ENCODE results near the gene LAMC3. TPM values are rescaled to one million over a fixed set of nuclear protein-coding genes. Genes with fewer than 3 reads are reported as not detected.

Gene LAMC3
- total RNA-seq, 4 donors from 2014 or later, result 0.82 to 6.6 (median 3.9) TPM

GRCh38 chr9:131117121-131117761, 108.3 kb downstream of the LAMC3 start:
- no peak for TF ChIP-seq EP300 (IDR thresholded peaks at IDR 0.05; ENCODE audit: low read depth)
- no peak for TF ChIP-seq CTCF (IDR thresholded peaks at IDR 0.05)
- TF ChIP-seq POLR2AphosphoS5 (IDR thresholded peaks at IDR 0.05), result no peak
- TF ChIP-seq POLR2A (IDR thresholded peaks at IDR 0.05), result no peak
- H3K27ac ChIP-seq, result no peak overlapping the region
- intact Hi-C loops (cut with DNase I; ENCODE audit: low total_unique reads), result no loop called here
- H3K9me3 ChIP-seq, result no peaks in the 10 kb centered on the region
- H3K36me3 ChIP-seq, result no peaks in the 10 kb centered on the region
- no peaks in the 10 kb centered on the region for H3K27me3 ChIP-seq
- DNase-seq, result no peak
- in situ Hi-C loops (cut with MboI; ENCODE audit: low pct_ligation_motif_present in 1 of 4, low pct_unique_long_range_greater_than_20kb in 1 of 4, low sequenced_read_pairs in 3 of 4), result no loop called here
- no peaks in the 10 kb centered on the region for H3K4me1 ChIP-seq
- no peak overlapping the region for H3K4me3 ChIP-seq
- WGBS, 2 donors (ENCODE audit: low coverage in 1 of 2), result 56 to 68% methylated on average over 5 to 13 of the region's 13 CpGs

- Histone ChIP-seq H3K9me3 (no peaks in the 10 kb centered on the region), H3K4me3 (no peak overlapping the region), H3K27ac (no peak overlapping the region), H3K27me3 (no peaks in the 10 kb centered on the region), H3K4me1 (no peaks in the 10 kb centered on the region), H3K36me3 (no peaks in the 10 kb centered on the region)
- 77% methylated on average over 4 of the region's 4 CpGs; no CpG with 5 or more reads in 1 of the 2 donors for WGBS, 2 donors (ENCODE audit: low coverage in 1 of 2)
- no peak for DNase-seq
- intact Hi-C loops (cut with DNase I; ENCODE audit: low total_unique reads) (no loop called here), in situ Hi-C loops (cut with MboI; ENCODE audit: low pct_ligation_motif_present in 1 of 4, low pct_unique_long_range_greater_than_20kb in 1 of 4, low sequenced_read_pairs in 3 of 4) (no loop called here)
- TF ChIP-seq POLR2A (IDR thresholded peaks at IDR 0.05) (no peak), POLR2AphosphoS5 (IDR thresholded peaks at IDR 0.05) (no peak), EP300 (IDR thresholded peaks at IDR 0.05; ENCODE audit: low read depth) (no peak), CTCF (IDR thresholded peaks at IDR 0.05) (no peak)
Observed at GRCh38 chr9:131117762-131118145, 108.8 kb downstream of the LAMC3 start.

- in situ Hi-C loops (cut with MboI; ENCODE audit: low pct_ligation_motif_present in 1 of 4, low pct_unique_long_range_greater_than_20kb in 1 of 4, low sequenced_read_pairs in 3 of 4) (no loop called here), intact Hi-C loops (cut with DNase I; ENCODE audit: low total_unique reads) (no loop called here)
- WGBS, 2 donors (ENCODE audit: low coverage in 1 of 2), result 79 to 83% methylated on average over 1 to 8 of the region's 8 CpGs
- no peaks in the 10 kb centered on the region for H3K9me3 ChIP-seq
- H3K27ac ChIP-seq, result no peak overlapping the region
- no peak overlapping the region for H3K4me3 ChIP-seq
- no peaks in the 10 kb centered on the region for H3K36me3 ChIP-seq
- DNase-seq, result no peak
- TF ChIP-seq CTCF (IDR thresholded peaks at IDR 0.05), result no peak
- TF ChIP-seq POLR2AphosphoS5 (IDR thresholded peaks at IDR 0.05), result no peak
- TF ChIP-seq POLR2A (IDR thresholded peaks at IDR 0.05), result no peak
- no peak for TF ChIP-seq EP300 (IDR thresholded peaks at IDR 0.05; ENCODE audit: low read depth)
- no peaks in the 10 kb centered on the region for H3K27me3 ChIP-seq
- peaks cover 2 to 3% (median 3%) of the 10 kb centered on the region in 4 donors for H3K4me1 ChIP-seq
Observed at GRCh38 chr9:131119600-131119999, 110.6 kb downstream of the LAMC3 start.

GRCh38 chr9:131120620-131121228, 111.8 kb downstream of the LAMC3 start:
- TF ChIP-seq POLR2A (IDR thresholded peaks at IDR 0.05) (no peak), EP300 (IDR thresholded peaks at IDR 0.05; ENCODE audit: low read depth) (no peak), CTCF (IDR thresholded peaks at IDR 0.05) (no peak), POLR2AphosphoS5 (IDR thresholded peaks at IDR 0.05) (no peak)
- no peak overlapping the region for H3K4me3 ChIP-seq
- H3K9me3 ChIP-seq, result no peaks in the 10 kb centered on the region
- 72 to 100% methylated on average over 1 to 7 of the region's 7 CpGs for WGBS, 2 donors (ENCODE audit: low coverage in 1 of 2)
- DNase-seq, result no peak
- in situ Hi-C loops (cut with MboI; ENCODE audit: low pct_ligation_motif_present in 1 of 4, low pct_unique_long_range_greater_than_20kb in 1 of 4, low sequenced_read_pairs in 3 of 4) (no loop called here), intact Hi-C loops (cut with DNase I; ENCODE audit: low total_unique reads) (no loop called here)
- no peak overlapping the region for H3K27ac ChIP-seq
- H3K27me3 ChIP-seq, result no peaks in the 10 kb centered on the region
- no peaks in the 10 kb centered on the region for H3K36me3 ChIP-seq
- H3K4me1 ChIP-seq, result peaks cover 3 to 7% (median 6%) of the 10 kb centered on the region in 4 donors
